GM18508 (cell line): ENCODE data around the gene DDX56.

Experiments
- ATAC-seq: cut with Tn5 transposase; IDR thresholded peaks from one replicate; pipeline ENCODE4 v1.9.1; 2021; ENCODE audit warnings: moderate number of reproducible peaks; ENCODE audit not compliant: insufficient read depth, unreplicated experiment

The DDX56 gene

GRCh38 chr7:44573464-44574286, at the start of gene DDX56:
Gene DDX56 (minus strand): TSS chr7:44573908. CDS start chr7:44573895, 13 bp downstream.
- peak; percentile 68 for ATAC-seq

GRCh38 chr7:44622342-44623151, 48.8 kb upstream of the DDX56 start:
- no peak for ATAC-seq

- ATAC-seq: no peak
These were observed 48.0 kb upstream of the DDX56 start for GRCh38 chr7:44621750-44622103.

- no peak for ATAC-seq
These were observed 47.5 kb upstream of the DDX56 start for GRCh38 chr7:44621034-44621749.

- no peak for ATAC-seq
These were observed 45.0 kb upstream of the DDX56 start for GRCh38 chr7:44618753-44619152.

GRCh38 chr7:44618045-44618444, 44.3 kb upstream of the DDX56 start:
- no peak for ATAC-seq

GRCh38 chr7:44617225-44617890, 43.6 kb upstream of the DDX56 start:
- no peak for ATAC-seq

- ATAC-seq: no peak
These were observed 42.8 kb upstream of the DDX56 start for GRCh38 chr7:44616545-44616944.

- no peak for ATAC-seq
These were observed 42.1 kb upstream of the DDX56 start for GRCh38 chr7:44615793-44616192.

- no peak for ATAC-seq
These were observed 41.5 kb upstream of the DDX56 start for GRCh38 chr7:44615149-44615611.

- ATAC-seq: no peak
These were observed 36.1 kb upstream of the DDX56 start for GRCh38 chr7:44609829-44610228.

GRCh38 chr7:44608916-44609648, 35.4 kb upstream of the DDX56 start:
- no peak for ATAC-seq

- no peak for ATAC-seq
These were observed 33.7 kb upstream of the DDX56 start for GRCh38 chr7:44607141-44608068.

GRCh38 chr7:44606341-44607140, 32.8 kb upstream of the DDX56 start, which contains the start of gene OGDH:
Gene OGDH (plus strand): TSS chr7:44606627. CDS start chr7:44624344, 17,717 bp downstream.
- ATAC-seq: peak; percentile 89

- no peak for ATAC-seq
These were observed 31.2 kb upstream of the DDX56 start for GRCh38 chr7:44604941-44605340.

GRCh38 chr7:44603193-44603592, 29.5 kb upstream of the DDX56 start:
- ATAC-seq: no peak

- ATAC-seq: no peak
These were observed 28.8 kb upstream of the DDX56 start for GRCh38 chr7:44602576-44602910.

GRCh38 chr7:44599222-44599621, 25.5 kb upstream of the DDX56 start:
- ATAC-seq: no peak
